Pons (tissue), 1 donor: Measurements from ENCODE around the gene RRP36.

ENCODE experiments used
- DNase-seq: peaks from one replicate; pipeline ENCODE4 v3.0.0-alpha.2; 2016; ENCODE audit warnings: low spot score

The RRP36 gene

DNA sequence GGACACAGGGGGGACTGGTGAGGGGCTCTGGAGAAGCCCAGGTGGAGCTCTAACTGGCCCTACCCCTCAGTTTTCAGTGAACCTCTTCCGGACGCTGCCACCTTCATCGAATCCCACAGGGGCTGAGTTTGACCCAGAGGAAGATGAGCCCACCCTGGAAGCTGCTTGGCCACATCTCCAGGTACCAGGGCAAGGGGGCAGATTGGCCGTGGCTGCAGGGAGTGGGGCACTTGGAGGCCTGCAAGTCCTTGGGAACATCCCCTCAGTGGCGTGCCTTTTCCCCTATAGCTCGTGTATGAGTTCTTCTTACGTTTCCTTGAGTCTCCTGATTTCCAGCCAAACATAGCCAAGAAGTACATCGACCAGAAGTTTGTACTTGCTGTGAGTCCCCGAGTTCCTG is 14.3 kb upstream of the RRP36 start:
- DNase-seq = no peak

DNA sequence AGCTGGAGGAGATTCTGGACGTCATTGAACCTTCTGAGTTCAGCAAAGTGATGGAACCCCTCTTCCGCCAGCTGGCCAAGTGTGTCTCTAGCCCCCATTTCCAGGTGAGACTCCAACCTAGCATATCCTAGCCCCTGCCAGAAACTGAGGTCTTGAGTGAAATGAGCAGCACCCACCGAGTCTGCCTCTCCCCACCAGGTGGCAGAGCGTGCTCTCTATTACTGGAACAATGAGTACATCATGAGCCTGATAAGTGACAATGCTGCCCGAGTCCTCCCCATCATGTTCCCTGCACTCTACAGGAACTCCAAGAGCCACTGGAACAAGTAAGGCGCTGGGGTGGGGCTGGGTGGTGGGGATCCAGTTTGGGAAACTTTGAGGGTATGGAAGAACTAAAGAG is 12.3 kb upstream of the RRP36 start:
- DNase-seq = no peak

DNA sequence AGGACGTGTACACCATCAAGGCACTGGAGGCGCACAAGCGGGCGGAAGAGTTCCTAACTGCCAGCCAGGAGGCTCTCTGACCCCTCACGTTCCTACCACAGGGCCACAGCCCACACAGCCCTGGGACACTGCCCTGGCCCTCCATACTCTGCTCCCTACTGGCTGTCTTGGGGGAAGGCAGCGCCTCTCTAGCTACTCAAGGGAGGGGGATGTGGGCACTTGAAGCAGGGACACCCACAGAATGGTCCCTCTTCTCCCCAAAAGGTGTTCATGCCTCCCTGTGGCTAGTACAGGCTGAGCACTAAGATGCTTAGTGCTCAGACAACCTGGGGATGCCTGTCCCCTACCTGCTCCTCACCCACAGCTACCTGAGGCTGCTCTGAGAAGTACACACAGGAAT is 10.2 kb upstream of the RRP36 start:
- DNase-seq = no peak

DNA sequence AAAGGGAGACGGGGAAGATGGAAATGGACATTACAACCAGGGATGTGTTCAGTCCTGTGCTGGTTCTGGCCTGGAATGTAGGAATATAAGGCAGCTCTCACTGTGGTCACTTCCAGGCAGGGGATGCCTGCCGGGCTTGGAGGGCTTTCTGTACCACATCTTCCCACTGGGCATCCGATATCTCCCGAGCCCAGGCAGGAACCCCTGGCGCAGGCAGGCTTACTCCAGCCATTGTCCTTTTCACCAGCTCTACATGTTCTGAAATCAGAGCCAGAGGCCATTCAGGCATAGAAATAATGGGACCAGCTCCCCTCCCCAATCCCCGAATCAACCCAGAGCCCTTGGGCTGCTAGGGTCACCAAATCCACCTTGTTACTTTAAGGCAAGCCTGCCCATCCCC is 9.1 kb upstream of the RRP36 start:
- DNase-seq = no peak

DNA sequence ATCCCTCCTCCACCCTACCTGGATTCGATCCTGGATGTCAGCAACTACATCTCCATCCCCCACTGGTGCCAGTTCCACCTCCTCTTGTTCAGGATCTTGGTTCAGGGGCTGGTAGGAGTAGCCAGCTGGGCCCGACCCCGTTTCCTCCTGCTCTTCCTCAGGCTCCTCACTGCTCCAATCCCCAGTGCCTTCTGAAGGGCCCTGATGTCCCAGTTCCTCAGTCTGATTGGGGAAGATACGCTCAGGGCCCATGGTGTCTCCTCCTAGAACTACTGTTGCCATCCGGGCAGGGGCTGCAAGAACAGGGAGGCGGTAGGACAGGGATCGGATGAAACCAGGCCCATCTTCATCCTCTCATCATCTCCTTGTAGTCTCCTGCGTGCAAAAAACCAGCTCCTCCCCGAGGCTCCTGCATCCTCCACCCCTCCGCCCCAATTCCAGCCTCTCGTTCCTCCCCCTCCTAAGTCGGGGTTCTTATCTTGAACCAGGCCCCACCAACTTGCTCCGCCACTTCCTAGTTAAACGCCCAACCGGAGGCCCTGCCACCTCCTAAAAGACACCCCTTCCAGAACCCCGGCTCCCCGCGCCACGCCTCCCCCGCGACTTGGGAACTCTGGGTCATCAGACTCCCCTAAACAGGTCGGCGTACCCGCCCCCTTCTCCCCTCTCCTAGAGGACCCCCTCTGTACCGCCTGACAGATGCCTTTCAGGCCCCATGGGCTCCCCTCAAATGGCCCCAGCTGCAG is 8.2 kb upstream of the RRP36 start:
- no peak for DNase-seq

DNA sequence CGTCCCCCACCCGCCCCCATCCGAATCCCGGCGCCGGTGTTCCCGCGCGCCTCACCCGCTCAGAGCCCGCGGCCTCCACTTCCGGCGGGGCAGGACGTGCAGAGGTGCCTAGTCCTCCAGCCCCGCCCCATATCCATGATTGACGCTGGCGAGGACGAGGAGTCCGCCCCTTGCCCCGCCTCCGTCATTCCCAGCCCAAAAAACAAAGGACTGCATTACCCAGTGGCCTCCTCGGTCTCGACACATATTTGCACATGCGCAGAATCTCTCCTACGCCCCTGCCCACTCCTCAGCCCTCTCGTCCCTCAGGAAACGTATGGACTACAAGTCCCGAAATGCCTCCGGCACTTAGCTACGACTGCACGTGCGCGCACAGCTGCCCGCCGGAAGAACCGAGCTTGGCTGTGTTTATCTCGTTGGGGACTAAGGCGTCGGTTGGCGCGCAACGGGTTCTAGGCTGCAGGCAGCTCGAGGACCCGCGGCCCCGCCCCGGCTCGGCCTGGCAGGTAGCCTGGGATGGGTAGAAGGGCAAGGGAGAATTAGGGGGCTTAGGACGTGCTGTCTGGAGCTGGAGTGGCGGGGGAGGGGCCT is 7.5 kb upstream of the RRP36 start, which contains the start of the genes KLHDC3 and MEA1:
TSS of gene KLHDC3 (plus strand) at position 407 of the 591 bp plus-strand sequence. CDS start 2,944 bp downstream, outside the sequence.
TSS of gene MEA1 (minus strand) at position 104 of the 591 bp plus-strand sequence. CDS start 133 bp downstream, outside the sequence.
- peak; percentile 100 for DNase-seq

DNA sequence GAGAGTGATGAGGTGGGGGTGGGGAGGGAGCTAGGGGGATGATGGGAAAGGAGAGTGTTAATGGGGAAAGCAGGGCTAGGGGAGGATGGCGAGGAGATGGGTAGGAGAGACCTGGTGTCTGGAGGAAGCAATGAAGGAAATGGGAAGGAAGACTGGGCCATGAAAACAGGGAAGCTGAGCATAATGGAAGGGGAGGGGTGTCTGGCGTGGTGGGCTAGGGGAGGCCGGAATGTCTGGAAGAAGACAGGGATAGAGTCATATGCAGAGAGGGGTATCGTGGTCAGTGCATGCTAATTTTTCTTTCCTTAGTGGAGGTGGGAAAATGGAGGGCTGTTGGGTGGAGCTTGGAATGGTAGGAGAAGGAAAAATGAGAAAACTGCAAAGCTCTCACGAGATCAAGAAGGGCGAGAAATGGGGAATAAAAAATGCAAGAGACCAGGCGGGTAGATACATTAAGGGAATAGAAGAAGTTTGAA is 7.0 kb upstream of the RRP36 start:
- DNase-seq = no peak

DNA sequence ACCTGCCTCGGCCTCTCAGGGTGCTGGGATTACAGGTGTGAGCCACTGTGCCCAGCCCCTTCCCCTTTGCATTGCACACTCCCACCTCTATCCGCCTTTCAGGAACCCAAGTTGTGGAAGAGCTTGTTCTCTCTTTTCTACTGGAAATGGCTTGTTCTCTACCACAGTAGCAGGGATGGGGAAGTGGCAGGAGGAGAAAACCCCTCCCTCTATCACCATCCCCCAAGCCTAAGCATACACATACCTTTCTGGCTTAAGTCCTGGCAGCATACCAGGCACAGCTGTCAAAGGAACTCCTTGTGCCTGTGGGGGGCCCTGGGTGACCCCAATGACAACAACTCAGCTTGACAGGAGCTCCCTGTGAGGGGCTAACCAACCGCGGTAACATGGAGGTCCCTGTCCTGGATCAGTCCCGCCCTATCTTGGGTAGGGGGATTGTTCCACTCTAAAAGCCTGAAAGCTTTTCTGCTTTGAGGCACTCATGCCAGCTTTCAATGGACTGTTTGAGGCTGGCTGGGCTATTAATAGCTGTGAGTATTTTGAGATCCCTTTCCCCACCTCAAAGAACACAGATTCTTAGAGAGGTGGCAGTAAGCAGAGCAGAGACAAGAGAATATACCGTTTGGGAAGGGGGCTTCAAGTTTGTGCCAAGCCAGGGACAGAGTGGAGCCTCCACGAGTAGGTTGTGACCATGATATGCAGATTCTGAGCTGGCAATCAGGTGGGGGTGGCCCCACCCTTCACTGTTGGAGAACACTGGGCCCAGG is 5.1 kb upstream of the RRP36 start:
- DNase-seq = no peak

DNA sequence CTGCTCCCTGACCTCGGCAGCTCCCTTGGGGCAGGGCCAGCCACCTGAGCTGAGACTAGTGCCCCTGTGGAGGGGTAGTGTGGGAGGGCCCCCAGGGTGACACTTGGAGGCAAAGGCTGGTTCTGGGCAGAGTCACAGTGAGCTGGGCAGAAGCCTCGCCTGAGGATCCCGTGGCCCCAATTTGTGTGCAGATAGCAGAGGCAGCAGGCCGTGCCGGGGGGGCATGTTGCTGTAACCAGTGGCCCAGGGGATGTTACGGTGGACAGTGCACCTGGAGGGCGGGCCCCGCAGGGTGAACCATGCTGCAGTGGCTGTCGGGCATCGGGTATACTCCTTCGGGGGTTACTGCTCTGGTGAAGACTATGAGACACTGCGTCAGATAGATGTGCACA is 4.5 kb upstream of the RRP36 start:
- no peak for DNase-seq

DNA sequence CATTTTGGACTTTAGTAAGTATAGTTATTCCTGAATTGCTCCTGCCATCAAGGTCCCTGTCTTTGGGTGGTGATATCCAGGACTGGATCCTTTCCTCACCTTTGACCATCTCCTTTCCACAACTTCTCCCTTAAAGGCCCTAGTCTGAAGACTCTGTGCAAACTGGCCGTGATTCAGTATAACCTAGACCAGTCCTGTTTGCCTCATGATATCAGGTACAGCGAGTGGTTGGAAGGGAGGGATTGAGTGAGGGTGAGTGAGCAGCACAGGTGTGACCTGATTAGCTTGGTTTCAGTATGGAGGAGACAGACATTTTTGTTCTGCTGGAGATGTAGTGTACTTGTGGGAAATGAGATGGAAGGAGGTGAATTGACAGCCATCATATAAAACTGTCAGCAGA is 2.3 kb upstream of the RRP36 start:
- no peak for DNase-seq

DNA sequence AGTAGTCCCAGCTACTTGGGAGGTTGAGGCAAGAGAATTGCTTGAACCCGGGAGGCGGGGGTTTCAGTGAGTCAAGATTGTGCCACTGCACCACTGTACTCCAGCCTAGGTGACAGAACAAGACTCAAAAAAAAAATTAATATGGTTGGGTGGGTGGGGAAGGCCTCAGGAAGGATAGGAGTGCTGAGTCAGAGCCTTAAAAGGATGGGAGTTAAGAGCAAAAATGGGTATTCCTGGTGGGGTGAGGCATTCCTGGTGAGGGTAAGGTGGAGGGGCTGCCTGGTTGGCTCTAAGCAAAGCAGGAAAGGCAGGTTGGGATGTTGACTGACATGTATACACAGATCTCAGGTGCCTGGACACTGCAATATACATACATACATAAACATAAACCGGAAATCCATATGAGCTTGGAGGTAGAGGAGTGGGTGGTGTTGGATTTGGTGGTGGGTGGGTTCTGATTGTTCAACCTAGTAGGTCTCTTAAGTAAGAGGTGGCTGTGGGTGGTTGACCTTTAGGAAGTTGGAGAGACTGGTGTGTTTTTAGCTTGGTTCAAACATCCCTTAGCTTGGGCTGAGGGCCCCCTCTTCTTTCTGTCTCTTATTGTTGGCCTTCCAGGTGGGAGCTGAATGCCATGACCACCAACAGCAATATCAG is 1.2 kb upstream of the RRP36 start:
- no peak for DNase-seq

DNA sequence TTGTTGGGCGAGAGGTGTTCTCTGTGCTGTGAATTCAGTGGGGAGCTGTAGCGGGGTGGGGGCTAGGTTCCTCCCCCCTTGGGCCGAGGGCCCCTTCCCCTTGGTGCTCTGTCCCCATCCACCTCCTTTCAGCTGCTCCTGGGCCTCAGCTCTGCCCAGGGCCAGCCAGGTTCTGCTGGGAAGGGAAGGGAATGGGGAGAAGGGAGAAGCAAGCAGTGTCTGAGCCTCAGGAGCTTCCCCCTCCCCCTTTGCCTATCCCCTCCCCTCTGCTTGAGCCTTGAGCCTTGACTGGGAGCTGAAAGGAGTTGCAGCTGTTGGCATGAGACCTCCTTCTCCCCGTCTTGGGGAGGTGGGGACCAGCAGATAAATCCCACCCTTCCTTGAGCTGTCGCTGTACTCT is 576 bp upstream of the RRP36 start:
- no peak for DNase-seq

DNA sequence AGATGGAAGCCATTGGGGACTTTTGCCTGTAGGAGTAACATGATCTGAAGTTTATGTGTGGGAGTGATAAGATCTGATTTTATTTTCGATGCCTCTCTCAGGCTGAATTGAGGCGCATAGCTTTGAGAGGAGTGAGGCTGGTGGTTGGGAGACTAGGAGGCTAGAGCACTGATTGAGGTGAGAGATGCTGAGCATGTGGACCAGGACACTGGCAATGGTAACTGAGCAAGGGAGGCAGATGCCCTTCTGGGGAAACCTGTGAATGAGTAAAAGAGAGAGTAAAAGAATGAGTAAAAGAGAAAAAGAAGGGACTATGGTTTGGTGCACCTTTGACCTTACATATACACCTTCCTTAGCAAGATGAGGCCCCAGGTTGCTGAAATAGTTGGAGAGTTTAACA is 3.0 kb downstream of the RRP36 start:
- DNase-seq = no peak

DNA sequence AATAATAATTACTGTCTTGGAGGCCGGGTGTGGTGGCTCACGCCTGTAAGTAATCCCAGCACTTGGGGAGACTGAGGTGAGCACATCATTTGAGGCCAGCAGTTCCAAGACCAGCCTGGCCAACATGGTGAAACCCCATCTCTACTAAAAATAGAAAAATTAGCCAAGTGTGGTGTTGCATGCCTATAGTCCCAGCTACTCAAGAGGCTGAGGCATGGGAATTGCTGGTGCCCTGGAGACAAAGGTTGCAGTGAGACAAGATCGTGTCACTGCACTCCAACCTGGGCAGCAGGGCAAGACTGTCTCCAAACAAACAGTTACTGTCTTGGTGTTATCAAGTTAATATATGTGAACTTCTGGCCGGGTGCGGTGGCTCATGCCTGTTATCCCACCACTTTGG is 4.9 kb downstream of the RRP36 start:
- no peak for DNase-seq

DNA sequence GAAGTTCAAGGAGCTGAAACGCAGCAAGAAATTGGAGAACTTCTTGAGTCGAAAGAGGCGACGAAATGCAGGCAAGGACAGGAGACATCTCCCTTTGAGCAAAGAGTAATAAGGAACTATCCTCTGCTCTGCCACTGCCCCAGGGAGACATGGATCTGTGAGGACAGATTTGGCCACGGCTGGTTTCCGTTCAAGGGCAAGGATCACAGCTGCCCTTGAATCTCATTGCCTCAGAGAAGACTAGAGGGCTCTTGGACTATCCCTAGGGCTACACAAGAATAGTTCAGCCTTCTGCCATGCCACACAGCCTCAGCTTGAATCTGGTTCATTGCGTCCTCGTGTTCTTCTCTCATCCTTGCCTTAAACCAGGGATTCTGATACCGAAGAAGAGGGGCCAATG is 7.7 kb downstream of the RRP36 start:
- no peak for DNase-seq

DNA sequence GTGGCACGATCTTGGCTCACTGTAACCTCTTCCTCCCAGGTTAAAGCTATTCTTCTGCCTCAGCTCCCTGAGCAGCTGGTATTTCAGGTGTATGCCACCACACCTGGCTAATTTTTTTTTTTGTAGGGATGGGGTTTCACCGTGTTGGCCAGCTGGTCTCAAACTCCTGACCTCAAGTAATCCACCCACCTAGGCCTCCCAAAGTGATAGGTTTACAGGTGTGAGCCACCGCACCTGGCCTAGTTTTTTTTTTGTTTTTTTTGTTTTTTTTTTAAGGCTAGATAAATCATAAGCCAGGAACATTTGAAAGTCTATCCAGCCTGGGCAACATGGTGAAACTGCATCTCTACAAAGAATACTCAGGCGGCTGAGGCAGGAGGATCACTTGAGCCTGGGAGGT is 10.9 kb downstream of the RRP36 start:
- DNase-seq = no peak

DNA sequence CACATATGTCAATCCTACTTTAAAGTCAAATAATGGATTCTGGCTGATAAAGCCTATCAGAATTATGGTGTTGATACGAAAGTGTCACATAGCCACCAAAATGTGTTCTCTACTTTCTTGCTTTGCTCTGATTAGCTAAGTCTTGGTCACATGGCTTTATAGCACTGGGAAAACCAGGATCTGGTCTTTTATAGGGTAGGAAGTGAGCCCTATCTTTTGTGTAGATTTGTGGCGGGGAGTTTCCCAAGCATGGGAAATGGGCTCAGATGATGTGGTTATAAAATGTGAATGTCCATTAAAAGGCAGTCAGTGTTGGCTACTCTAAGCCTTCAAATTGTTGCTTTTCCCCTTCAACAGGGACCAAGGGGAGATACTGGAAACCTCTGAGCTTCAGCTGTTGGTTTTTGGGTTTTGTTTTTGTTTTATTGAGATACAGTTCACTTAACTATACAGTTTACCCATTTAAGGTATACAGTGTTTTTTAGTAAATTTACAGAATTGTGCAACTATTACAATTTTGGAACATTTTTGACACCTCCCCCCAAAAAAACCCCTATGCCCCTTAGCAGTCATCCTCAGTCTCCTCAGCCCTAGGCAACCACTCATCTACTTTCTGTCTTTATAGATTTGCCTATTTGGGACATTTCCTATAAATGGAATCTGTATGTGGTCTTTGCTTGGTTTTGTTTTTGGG is 12.2 kb downstream of the RRP36 start:
- DNase-seq = no peak

DNA sequence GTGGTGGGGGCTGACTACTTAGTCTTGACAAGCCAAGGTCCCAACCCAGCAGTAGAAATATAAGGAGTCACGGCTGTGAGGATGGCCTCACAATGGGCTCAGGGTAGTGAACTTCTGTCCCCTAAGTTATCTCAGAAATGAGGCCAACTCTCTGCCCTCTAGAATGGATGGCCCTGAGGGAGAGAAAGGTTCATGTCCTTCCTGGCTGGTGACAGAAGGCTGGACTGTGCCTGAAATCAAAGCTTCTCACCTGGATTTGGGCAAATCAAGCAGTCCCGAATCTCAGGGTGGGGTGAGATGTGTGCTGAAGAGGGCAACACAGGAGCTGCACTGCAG is 12.7 kb downstream of the RRP36 start:
- DNase-seq = no peak

DNA sequence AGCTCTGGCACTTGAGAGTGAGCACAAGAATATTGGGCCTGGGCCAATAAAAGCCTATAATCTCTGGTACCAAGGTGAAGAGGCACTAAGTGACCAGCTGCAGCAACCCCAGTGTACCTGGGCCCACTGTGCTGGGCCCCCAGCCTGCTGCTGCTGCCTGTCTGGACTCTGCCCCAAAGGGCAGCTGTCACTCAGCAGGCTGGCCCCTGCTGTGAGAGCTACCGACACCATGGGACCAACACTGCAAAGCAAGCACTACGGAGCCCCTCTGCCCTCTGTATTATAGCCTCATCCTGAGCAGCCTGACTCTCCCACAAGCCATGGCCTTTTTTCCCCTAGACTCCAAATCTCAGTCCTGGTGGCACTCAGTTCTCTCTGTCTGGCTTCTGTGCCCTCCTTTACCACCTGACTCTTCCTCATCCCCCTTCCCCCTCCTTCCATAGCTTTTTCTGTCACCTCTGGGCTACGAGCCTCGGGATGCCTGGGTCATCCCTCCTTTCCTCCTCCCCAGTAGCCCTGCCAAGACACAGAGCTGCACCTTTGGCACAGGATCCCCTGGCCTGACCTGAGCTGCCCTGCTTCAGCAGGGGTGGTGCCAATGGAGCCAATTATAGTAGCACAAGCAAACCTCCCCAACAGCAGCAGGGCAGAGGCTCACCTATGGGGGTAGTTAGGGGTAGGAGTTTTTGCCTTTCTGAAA is 14.2 kb downstream of the RRP36 start:
- DNase-seq = no peak

DNA sequence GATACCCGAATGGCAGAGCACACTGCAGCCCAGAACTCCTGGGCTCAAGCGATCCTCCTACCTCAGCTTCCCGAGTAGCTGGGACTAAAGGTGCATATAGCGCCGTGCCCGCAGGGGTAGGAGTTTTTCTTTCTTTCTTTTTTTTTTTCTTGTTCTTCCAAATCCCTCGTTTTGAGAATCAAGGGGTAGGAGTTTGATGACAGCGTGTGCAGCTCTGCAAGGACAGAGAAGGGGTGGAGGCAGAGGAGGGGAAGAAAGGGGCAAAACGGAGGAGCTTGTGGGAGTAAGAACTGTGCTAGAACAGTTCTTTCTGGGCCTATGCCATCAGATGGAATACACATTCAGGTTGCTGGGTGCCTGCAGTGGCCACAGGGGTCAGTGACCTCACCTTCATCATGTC is 15.3 kb downstream of the RRP36 start:
- no peak for DNase-seq

DNA sequence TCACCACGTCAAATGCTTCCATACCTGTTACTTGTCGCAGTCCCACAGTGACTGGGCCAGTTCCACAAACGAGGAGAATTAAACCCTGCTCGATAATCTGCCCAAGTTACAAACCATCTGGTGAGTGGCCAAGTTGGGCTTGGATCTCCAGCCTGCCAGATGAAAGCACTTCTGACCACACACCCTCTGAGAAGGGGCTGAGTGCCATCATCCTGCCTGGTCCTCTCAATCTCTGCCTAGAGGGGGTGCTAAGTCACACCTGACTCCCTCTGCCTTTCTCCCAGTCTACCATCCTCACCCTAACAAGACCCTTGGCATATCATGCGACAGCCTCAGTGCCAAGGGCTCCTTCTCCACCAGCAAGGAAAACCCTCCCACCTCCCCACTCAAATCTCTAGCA is 15.8 kb downstream of the RRP36 start:
- DNase-seq = no peak
